COLO668 (cell line): ENCODE measurements around the gene CA4.

Source experiments
- DNase-seq: peaks from one replicate; lab custom pipeline; 2025; ENCODE audit not compliant: unreplicated experiment; lab: John Stamatoyannopoulos, UW

Gene CA4

DNA sequence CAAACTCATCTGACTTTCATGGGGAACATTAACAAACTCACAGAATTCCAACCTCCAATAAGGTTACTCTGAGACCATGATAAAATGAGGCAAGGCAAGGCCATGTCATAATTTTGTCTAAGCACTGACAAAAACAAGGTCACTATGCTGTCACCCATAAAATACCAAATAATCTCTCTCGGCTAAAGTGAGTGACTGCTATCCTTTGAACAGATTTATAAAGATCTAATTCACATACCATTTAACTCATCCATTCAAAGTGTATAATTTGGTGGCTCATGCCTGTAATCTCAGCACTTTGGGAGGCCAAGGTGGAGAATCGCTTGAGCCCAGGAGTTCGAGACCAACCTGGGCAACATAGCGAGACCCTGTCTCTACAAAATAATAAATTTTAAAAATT, 20.6 kb upstream of the CA4 start:
- no peak for DNase-seq

DNA sequence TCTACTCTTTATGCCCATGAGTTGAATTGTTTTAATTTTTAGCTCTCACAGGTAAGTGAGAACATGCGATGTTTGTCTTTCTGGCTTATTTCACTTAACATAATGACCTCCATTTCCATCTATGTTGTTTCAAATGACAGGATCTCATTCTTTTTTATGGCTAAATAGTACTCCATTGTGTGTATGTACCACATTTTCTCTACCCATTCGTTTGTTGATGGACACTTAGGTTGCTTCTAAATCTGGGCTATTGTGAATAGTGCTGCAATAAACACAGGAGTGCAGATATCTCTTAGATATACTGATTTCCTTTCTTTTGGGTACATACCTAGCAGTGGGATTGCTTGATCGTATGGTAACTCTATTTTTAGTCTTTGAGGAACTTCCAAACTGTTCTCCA, 19.3 kb upstream of the CA4 start:
- DNase-seq, result no peak

GRCh38 chr17:60134396-60135150, 15.2 kb upstream of the CA4 start:
- DNase-seq, result peak; percentile 17

- DNase-seq, result peak; percentile 83
Observed at GRCh38 chr17:60135151-60135950, 14.4 kb upstream of the CA4 start.

- DNase-seq, result no peak
Observed at GRCh38 chr17:60135951-60136666, 13.7 kb upstream of the CA4 start.

DNA sequence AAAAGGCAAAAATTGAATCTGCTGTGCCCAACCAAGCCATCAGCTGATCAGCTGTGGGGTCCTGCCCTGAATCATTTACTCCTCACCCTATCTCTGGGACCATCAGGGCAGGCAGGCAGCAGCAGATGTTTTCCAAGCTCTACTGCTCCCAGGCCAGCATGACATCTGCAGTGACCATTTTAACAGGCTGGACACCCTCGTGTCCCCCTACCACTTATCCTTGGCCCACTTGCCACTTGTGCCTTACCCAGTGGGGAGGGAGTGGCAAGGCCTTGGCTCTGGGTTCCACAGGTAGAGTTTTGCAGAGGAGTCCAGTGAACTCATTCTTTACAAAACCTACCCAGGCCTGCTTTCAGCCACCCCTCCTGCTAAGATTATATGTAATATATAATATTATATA, 12.0 kb upstream of the CA4 start:
- DNase-seq, result no peak

DNA sequence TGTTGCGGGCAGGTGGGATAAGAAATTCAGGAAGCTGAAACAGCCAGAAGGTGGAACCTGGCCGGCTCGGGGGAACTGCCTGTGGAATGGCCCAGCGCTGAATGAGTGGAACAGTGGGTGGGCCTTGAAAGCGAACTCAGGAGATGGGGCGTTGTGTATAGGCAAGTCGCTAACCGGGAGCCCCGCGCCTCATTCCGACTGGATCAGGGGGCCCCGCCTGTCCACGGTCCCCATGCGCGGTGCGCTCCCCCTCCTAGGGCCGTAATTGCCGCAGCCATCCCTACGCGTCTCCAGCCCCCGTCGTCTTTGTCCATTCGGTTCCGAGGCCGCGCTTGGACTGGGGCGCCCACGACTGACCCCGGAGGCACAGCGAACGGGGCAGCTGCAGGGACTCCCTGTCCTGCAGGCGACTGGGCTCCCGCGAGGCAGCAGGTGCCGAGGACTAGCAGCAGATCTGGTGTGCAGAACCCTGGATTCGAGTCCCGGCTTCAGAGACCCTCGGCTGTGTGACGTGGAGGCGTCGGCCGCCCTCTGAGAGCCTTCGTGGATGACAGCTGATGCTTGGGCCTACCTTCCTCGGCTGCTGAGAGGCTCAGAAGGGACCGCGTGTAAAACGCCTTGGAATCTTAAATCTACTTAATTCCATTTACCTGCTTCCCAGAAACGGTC, 10.9 kb upstream of the CA4 start:
- DNase-seq, result no peak

- DNase-seq, result peak; percentile 5
Observed at GRCh38 chr17:60139438-60140285, 10.1 kb upstream of the CA4 start.

GRCh38 chr17:60141111-60142018, 8.4 kb upstream of the CA4 start:
- peak; percentile 24 for DNase-seq

DNA sequence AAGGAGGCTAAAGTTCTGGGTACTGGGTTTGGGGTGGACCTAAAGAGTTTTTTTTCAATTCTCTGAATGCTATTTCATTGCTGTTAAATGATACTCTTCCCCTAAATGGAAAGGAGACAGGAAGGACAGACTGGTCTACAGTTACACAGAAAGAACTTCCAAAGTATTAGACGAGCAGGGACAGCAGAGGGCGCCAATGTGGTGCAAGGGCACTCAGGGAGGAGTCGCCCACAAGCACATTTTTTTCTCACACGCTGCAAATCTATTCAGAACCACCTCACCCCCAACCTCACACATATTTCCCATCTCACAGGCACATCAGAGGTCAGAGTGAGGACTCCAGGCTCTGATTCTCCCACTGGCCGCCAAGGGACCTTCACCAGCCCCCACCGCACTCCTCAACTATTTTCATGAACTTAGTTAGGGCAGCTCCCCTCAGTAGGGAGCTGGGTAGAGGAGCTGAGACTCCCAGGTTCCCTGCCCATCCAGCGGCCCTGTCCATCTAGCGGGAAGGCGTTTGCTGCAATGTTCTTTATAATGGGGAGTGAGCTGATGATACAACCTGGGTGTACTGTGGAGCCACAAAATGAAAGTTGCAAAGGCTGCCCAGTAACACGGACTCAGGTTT, 6.8 kb upstream of the CA4 start:
- DNase-seq, result peak; percentile 76

DNA sequence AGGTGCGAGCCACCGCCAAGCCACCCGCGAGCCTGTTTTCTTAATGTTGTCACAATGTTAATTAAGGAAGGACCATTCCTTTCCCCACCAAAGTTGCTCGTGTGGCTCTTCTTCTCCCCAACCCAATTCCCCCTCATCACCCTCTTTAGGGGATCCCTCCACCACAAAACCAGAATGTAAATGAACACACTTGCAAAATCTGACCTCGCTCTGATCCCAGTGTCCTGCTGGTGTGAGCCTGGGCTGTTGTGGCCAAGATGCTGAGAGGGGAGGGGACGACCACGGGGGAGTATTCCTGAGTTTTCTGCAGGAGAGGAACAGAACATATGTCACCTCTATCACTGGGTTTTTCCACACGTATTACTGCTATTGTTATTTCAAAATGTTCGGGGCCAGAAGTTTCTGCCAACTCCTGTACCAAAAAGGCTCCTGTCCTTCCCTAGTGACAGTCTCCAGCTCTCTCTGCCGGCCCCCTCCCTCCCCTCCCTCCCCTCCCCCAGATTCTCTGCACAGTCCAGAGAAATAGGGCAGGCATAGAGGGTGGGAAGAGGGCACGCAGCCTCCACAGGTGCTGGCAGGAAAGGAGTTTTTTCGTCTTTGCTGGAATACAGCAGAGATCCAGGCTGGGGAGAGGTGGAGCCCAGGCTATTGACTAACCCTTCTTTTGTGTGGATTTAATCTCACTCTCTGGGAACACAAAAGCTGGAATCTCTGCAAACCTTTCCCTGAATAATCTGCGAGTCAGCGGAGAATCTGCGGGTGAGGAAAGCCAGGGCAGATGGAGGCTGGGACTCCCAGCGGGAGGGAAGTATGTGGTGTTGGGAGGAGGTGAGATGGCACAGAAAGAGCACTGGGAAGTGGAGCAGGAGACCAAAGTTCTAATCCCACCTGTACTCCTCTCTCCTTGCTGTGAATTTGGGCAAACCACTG, 4.5 kb upstream of the CA4 start:
- DNase-seq, result no peak

GRCh38 chr17:60146206-60146605, 3.6 kb upstream of the CA4 start:
- DNase-seq, result no peak

DNA sequence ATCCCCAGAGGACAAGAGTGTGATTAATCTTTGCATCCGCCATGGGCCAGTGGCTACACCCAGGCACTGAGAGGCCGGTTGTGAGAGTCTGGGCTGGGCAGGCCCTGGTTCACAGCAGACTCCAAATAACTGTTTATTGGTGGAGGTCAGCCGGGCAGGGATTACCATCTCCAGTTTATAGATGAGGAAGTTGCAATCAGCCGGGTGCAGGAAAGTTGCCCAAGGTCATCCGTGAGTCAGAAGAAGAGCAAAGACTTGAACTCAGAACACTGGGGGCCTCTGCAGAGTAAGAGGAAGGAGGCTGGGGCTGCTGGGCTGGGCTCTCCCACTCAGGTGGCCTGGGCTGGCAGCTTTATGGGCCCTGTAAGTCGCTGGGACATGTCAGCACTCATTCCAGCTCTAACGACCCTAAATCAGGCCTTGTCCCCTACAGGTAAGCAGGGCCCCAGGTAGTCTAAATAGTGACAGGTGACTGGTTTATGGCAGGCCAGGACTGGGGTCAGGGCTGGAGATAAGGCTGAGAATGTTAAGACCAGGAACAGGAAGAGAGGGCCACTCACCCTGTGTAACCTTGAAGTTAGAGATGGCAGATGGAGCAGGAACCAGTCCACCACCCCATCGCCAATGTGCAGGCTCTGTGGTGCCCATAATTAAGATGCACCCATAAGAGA, 2.1 kb upstream of the CA4 start:
- no peak for DNase-seq

DNA sequence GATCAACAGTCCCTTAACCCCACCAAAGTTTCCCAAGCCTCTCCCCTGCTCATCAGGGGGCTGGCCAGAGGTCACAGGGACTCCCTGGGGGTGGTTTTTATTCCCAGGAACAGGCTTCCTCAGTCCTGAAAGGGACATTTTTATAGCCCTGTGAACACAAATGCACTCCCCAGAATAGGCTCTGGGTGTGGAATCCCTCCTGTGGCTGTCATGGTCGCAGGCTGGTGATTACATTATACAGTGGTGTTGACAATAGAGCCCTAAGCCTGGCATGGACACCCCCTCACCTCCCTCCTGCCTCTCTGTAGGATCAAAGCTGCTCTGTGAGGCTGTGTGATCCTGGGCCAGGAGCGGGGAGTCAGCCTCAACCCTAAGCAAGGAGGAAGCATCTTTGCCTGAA, 1.4 kb upstream of the CA4 start:
- no peak for DNase-seq

DNA sequence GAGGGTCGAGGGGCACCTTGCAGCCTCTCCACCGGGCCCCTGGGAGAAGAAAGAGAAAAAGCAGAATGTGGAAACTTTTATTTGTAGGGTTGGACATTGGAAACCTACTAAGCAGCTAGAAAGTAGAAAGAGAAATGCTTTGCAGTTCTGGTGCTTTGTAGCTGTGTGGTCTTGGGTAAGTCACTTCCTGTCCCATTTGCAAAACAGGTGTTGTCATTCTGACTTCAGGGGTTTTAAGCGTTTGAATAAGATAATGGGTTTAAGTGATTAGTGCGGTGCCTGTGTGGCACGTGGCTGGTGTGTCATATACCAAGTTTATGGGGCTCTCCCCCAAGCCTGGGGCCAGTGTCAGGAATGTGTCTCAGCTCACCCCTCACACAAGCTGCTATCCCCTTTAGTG, 1.6 kb downstream of the CA4 start:
- DNase-seq, result no peak

DNA sequence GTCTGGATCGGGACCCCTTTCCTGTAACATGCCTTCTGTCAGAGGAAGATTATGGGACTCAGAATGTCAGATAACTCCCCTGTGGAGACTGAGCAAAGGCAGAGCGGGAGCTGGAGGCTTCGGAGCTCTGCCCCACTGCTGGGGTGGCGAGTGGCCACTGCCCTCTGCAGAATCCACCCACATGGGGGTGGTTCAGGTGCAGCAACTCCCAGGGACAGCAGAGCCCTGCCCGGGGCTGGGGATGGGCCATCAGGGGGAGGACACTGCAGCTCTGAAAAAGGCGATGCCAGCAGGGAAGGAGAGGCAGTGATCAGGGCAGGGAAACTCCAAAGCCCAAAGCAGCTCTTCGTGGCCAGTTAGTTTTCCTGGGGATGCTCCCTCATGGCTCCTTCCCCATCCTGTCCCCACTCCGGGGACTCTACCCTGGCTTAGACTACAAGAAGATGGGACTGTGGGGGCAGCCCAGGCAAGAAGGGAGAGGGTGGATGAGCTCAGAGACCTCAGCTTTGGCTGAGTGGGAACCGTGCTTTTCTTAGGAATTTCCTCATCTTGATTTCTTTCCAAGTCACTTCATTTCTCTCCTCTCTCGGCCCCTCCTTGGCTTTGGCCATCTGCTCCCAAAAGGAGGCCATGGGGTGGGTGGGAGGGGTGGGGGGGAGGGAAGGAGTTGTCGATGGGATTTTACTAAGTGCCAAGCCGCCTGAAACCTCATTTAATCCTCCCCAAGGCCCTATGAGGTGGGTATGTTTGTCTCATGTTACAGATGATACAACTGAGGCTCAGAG, 4.0 kb downstream of the CA4 start:
- no peak for DNase-seq
